H1 (cell line): ENCODE results near the gene SCN8A. TPM values are rescaled to one million over a fixed set of nuclear protein-coding genes. Genes with fewer than 3 reads are reported as not detected.

Experiments used
- BRCA1 ChIP-seq: IDR thresholded peaks from 2 replicates; pipeline ENCODE4 v1.6.1; 2012; ENCODE audit warnings: low read depth, low read length, improper control_type of control experiment
- CEBPB ChIP-seq: IDR thresholded peaks from 2 replicates; pipeline ENCODE4 v1.6.1; 2012; ENCODE audit warnings: low read depth, low read length
- EZH2 ChIP-seq: fragments of 200-600 bp; sonication (generic); IDR thresholded peaks from 2 replicates; pipeline ENCODE4 v1.7.1; 2012; ENCODE audit warnings: low read depth, mild to moderate bottlenecking, moderate library complexity, low read length, inconsistent platforms; ENCODE audit not compliant: severe bottlenecking
- FOSL1 ChIP-seq: IDR thresholded peaks from 2 replicates; pipeline ENCODE4 v1.6.1; 2011; ENCODE audit warnings: mild to moderate bottlenecking, low read depth, low read length, moderate library complexity; ENCODE audit not compliant: insufficient read depth
- RBBP5 ChIP-seq: IDR thresholded peaks from 2 replicates; pipeline ENCODE4 v1.7.1; 2012; ENCODE audit warnings: low read depth, mild to moderate bottlenecking, inconsistent platforms, low read length, moderate library complexity, borderline replicate concordance
- SP1 ChIP-seq: IDR thresholded peaks from 2 replicates; pipeline ENCODE4 v1.6.1; 2011; ENCODE audit warnings: low read depth, low read length
- TAF7 ChIP-seq: optimal IDR thresholded peaks from 2 replicates; pipeline ENCODE3; 2011; ENCODE audit warnings: low read depth, mild to moderate bottlenecking, inconsistent platforms, low read length, moderate library complexity, borderline replicate concordance
- YY1 ChIP-seq: IDR thresholded peaks from 2 replicates; pipeline ENCODE4 v1.6.1; 2011; ENCODE audit warnings: low read depth, mild to moderate bottlenecking, low read length
- polyA plus RNA-seq, 7 experiments: library from polyadenylated mRNA; depleted of rRNA in 3 of 7; stranded (reverse) in 5 of 7; unstranded in 2 of 7; fragments of >200 nt in 5 of 7; fragments of 200-250 nt in 2 of 7; gene quantifications; 1 replicate in 5 of 7; 2 replicates in 1 of 7; 4 replicates in 1 of 7; pipeline versions ENCODE4 v1.2.1 to v1.2.3, GENCODE V29; 2011 to 2013; ENCODE audit warnings: missing spikeins in 2 of 7, mixed read lengths in 2 of 7
- total RNA-seq: library from RNA; stranded (reverse); fragmentation: NEBNext Ultra II Directional; extraction: Animal tissue kit (Norgen Biotek cat#: 25700); gene quantifications from 2 replicates; pipeline ENCODE4 v1.2.1, GENCODE V29; 2021
- TF ChIP-seq, protein P1 (sequence below): fragments of 300-600 bp; sonication (generic); IDR thresholded peaks from 2 replicates; pipeline ENCODE4 v1.7.1; 2012; ENCODE audit warnings: low read length, moderate library complexity, mild to moderate bottlenecking, inconsistent platforms; ENCODE audit not compliant: insufficient replicate concordance
- TF ChIP-seq, protein P2 (sequence below): IDR thresholded peaks from 2 replicates; pipeline ENCODE4 v1.6.1; 2012; ENCODE audit warnings: inconsistent platforms

The SCN8A gene
- total and polyA plus RNA-seq, 2 of the 8 experiments (the other 6 are each of a cell fraction or from before 2014, with no cell fraction given), result 6.3 to 10.7 TPM

DNA sequence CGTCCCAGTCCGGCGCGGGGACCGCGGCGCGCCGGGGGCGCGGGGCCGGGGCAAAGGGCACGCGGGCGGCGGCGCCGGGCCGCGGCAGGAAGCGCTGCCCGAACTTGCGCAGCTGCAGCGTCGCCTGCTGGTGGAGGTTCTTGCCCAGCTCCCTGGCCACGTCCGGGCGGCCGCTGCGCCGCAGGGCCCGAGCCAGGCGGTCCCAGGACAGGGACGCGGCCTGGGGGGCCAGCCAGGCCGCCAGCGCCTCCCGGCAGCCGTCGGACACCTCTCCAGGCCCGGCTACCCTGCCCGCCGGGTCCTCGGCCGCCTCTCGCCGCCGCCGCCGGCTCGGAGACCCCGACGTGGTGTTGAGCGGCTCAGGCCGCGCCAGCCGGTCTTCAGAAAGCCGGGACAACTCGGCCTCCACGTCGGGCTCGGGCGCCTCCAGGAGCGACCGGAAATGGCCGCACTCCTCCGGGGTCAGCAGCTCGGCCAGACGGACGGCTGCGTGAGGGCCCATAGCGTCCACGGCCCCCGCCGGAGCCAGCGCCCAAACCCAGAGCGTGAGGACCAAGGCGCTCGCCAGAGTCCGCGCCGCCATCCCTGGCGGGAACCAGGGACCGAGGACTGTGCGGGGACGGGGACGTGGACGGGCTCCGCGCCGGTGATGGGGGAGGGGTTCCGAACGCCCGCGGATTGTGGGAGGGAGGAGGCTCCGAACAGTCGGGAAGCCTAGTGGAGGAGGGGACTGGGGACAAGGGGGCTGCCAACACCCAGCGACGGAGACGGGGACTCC, 223.5 kb downstream of the SCN8A start (continued):
- TF ChIP-seq, protein P1, sequence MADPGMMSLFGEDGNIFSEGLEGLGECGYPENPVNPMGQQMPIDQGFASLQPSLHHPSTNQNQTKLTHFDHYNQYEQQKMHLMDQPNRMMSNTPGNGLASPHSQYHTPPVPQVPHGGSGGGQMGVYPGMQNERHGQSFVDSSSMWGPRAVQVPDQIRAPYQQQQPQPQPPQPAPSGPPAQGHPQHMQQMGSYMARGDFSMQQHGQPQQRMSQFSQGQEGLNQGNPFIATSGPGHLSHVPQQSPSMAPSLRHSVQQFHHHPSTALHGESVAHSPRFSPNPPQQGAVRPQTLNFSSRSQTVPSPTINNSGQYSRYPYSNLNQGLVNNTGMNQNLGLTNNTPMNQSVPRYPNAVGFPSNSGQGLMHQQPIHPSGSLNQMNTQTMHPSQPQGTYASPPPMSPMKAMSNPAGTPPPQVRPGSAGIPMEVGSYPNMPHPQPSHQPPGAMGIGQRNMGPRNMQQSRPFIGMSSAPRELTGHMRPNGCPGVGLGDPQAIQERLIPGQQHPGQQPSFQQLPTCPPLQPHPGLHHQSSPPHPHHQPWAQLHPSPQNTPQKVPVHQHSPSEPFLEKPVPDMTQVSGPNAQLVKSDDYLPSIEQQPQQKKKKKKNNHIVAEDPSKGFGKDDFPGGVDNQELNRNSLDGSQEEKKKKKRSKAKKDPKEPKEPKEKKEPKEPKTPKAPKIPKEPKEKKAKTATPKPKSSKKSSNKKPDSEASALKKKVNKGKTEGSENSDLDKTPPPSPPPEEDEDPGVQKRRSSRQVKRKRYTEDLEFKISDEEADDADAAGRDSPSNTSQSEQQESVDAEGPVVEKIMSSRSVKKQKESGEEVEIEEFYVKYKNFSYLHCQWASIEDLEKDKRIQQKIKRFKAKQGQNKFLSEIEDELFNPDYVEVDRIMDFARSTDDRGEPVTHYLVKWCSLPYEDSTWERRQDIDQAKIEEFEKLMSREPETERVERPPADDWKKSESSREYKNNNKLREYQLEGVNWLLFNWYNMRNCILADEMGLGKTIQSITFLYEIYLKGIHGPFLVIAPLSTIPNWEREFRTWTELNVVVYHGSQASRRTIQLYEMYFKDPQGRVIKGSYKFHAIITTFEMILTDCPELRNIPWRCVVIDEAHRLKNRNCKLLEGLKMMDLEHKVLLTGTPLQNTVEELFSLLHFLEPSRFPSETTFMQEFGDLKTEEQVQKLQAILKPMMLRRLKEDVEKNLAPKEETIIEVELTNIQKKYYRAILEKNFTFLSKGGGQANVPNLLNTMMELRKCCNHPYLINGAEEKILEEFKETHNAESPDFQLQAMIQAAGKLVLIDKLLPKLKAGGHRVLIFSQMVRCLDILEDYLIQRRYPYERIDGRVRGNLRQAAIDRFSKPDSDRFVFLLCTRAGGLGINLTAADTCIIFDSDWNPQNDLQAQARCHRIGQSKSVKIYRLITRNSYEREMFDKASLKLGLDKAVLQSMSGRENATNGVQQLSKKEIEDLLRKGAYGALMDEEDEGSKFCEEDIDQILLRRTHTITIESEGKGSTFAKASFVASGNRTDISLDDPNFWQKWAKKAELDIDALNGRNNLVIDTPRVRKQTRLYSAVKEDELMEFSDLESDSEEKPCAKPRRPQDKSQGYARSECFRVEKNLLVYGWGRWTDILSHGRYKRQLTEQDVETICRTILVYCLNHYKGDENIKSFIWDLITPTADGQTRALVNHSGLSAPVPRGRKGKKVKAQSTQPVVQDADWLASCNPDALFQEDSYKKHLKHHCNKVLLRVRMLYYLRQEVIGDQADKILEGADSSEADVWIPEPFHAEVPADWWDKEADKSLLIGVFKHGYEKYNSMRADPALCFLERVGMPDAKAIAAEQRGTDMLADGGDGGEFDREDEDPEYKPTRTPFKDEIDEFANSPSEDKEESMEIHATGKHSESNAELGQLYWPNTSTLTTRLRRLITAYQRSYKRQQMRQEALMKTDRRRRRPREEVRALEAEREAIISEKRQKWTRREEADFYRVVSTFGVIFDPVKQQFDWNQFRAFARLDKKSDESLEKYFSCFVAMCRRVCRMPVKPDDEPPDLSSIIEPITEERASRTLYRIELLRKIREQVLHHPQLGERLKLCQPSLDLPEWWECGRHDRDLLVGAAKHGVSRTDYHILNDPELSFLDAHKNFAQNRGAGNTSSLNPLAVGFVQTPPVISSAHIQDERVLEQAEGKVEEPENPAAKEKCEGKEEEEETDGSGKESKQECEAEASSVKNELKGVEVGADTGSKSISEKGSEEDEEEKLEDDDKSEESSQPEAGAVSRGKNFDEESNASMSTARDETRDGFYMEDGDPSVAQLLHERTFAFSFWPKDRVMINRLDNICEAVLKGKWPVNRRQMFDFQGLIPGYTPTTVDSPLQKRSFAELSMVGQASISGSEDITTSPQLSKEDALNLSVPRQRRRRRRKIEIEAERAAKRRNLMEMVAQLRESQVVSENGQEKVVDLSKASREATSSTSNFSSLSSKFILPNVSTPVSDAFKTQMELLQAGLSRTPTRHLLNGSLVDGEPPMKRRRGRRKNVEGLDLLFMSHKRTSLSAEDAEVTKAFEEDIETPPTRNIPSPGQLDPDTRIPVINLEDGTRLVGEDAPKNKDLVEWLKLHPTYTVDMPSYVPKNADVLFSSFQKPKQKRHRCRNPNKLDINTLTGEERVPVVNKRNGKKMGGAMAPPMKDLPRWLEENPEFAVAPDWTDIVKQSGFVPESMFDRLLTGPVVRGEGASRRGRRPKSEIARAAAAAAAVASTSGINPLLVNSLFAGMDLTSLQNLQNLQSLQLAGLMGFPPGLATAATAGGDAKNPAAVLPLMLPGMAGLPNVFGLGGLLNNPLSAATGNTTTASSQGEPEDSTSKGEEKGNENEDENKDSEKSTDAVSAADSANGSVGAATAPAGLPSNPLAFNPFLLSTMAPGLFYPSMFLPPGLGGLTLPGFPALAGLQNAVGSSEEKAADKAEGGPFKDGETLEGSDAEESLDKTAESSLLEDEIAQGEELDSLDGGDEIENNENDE, result no peak
- no peak for TF ChIP-seq FOSL1
- TF ChIP-seq BRCA1, result no peak
- peak; percentile 19 for TF ChIP-seq TAF7
- TF ChIP-seq YY1, result peak; percentile 72
- no peak for TF ChIP-seq SP1
- peak; percentile 40 for TF ChIP-seq EZH2
- no peak for TF ChIP-seq RBBP5
- TF ChIP-seq, protein P2, sequence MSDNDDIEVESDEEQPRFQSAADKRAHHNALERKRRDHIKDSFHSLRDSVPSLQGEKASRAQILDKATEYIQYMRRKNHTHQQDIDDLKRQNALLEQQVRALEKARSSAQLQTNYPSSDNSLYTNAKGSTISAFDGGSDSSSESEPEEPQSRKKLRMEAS, result peak; percentile 68
- no peak for TF ChIP-seq CEBPB
